HepG2 (cell line): ENCODE measurements around the gene CRIP1. TPM values are rescaled to one million over a fixed set of nuclear protein-coding genes. Genes with fewer than 3 reads are reported as not detected.
A peak's percentile ranks its signal among the peaks of the same experiment; 100 is the strongest.

ENCODE experiments used
- ATAC-seq: fragments of 200-7000 bp; cut with Tn5 transposase; 3 replicates; pipeline ENCODE4 v1.9.1; 2020; ENCODE audit warnings: mild to moderate bottlenecking, moderate library complexity
- BruUV-seq: library from RNA; stranded (reverse); fragments of 400-500 nt; replicated peaks from 2 replicates; lab custom pipeline; 2021; lab: Mats Ljungman, UMichigan
- CTCF ChIA-PET: fragments of 300-600 bp; formaldehyde crosslinking; extraction: SDS; loops from one replicate; lab custom pipeline; 2021; ENCODE audit warnings: low total read pairs, inconsistent platforms, low intra/inter-chr PET ratio; lab: Yijun Ruan, JAX
- POLR2A ChIA-PET: fragments of 350-600 bp; sonication (Branson Sonifier 250); formaldehyde crosslinking; loops from one replicate; lab custom pipeline; 2020; ENCODE audit warnings: antibody characterized with exemption, inconsistent platforms; lab: Yijun Ruan, JAX
- DNase-seq: peaks from one replicate; pipeline ENCODE4 v3.0.0-alpha.2; 2015; ENCODE audit warnings: low spot score
- FAIRE-seq: peaks from 3 replicates; lab custom pipeline; 2011; peaks lifted over from hg19 to GRCh38; lab: Jason Lieb, UNC
- H2AFZ ChIP-seq: one replicate; pipeline ENCODE4 v1.6.1; 2011; ENCODE audit warnings: low read length, inconsistent platforms
- H3K27ac ChIP-seq: fragments of 300-600 bp; 3 replicates; pipeline ENCODE4 v1.8.0; 2011; ENCODE audit warnings: mixed run types, mild to moderate bottlenecking, mixed read lengths, low read length, inconsistent platforms; ENCODE audit not compliant: insufficient read depth; ENCODE audit errors: extremely low read length
- H3K27me3 ChIP-seq, 2 experiments: fragments of 200-600 bp in 1 of 2; 2 replicates in 1 of 2; 3 replicates in 1 of 2; pipeline versions ENCODE4 v1.6.0 to v1.8.0; 2011; ENCODE audit warnings: low read length in 2 of 2, mild to moderate bottlenecking in 2 of 2, moderate library complexity in 2 of 2, inconsistent platforms in 1 of 2; ENCODE audit not compliant: insufficient read depth in 2 of 2, control insufficient read depth in 1 of 2
- H3K36me3 ChIP-seq, 2 experiments: fragments of 200-600 bp in 1 of 2; replicated peaks in 1 of 2; 2 replicates in 1 of 2; 3 replicates in 1 of 2; pipeline versions ENCODE4 v1.5.1 to v1.8.0; 2011; ENCODE audit warnings: low read length in 2 of 2, inconsistent platforms in 1 of 2; ENCODE audit not compliant: insufficient read depth in 2 of 2, control insufficient read depth in 1 of 2
- H3K4me1 ChIP-seq: 2 replicates; pipeline ENCODE4 v1.5.1; 2012; ENCODE audit warnings: low read length, inconsistent platforms; ENCODE audit not compliant: insufficient read depth
- H3K4me2 ChIP-seq: 2 replicates; pipeline ENCODE4 v1.6.0; 2011; ENCODE audit warnings: low read depth, low read length, inconsistent platforms
- H3K4me3 ChIP-seq, 3 experiments: fragments of 200-600 bp in 1 of 3; sonication (generic), shearing (Covaris generic) in 1 of 3; replicated peaks in 1 of 3; 2 replicates each; pipeline ENCODE4 v1.5.1; 2011 to 2016; ENCODE audit warnings: low read length in 3 of 3, inconsistent platforms in 2 of 3, low read depth in 2 of 3, mild to moderate bottlenecking in 2 of 3, control low read depth in 1 of 3, mixed read lengths in 1 of 3; ENCODE audit not compliant: insufficient read depth in 1 of 3
- H3K79me2 ChIP-seq: one replicate; pipeline ENCODE4 v1.6.1; 2011; ENCODE audit warnings: low read length, inconsistent platforms; ENCODE audit not compliant: insufficient read depth
- H3K9ac ChIP-seq: 2 replicates; pipeline ENCODE4 v1.6.0; 2011; ENCODE audit warnings: mild to moderate bottlenecking, low read depth, low read length, inconsistent platforms; ENCODE audit not compliant: insufficient read depth
- H3K9me3 ChIP-seq: 2 replicates; pipeline ENCODE4 v1.5.1; 2012; ENCODE audit warnings: mild to moderate bottlenecking, low read length
- H4K20me1 ChIP-seq: 2 replicates; pipeline ENCODE4 v1.6.0; 2011; ENCODE audit warnings: inconsistent platforms, mild to moderate bottlenecking, low read length, moderate library complexity; ENCODE audit not compliant: insufficient read depth
- ATF7-NPFF ChIP-seq: sonication (generic); formaldehyde crosslinking; IDR thresholded peaks from 2 replicates; pipeline ENCODE4 v1.8.1; 2023; ENCODE audit warnings: mild to moderate bottlenecking, low read depth, missing genetic modification reagents, moderate library complexity
- HOXD1 ChIP-seq: sonication (generic); formaldehyde crosslinking; IDR thresholded peaks from 2 replicates; pipeline ENCODE4 v1.5.0; 2020; ENCODE audit warnings: missing genetic modification reagents
- LCORL ChIP-seq, 2 experiments: fragments of 450-650 bp in 1 of 2; sonication (generic) in 1 of 2; formaldehyde crosslinking in 1 of 2; IDR thresholded peaks; 2 replicates each; pipeline versions ENCODE4 v1.5.0 to v1.6.1; 2017 to 2020; ENCODE audit warnings: antibody characterized with exemption in 1 of 2, missing genetic modification reagents in 1 of 2
- NPAS2 ChIP-seq: sonication (generic); formaldehyde crosslinking; IDR thresholded peaks from 2 replicates; pipeline ENCODE4 v1.8.0; 2022; ENCODE audit warnings: mild to moderate bottlenecking, missing genetic modification reagents, borderline replicate concordance
- RFX3 ChIP-seq: IDR thresholded peaks from 2 replicates; pipeline ENCODE4 v1.6.1; 2016; ENCODE audit warnings: missing biosample characterization, missing genetic modification reagents
- SAP130 ChIP-seq: IDR thresholded peaks from 2 replicates; pipeline ENCODE4 v1.6.1; 2016; ENCODE audit warnings: low read depth
- SRY ChIP-seq: sonication (generic); formaldehyde crosslinking; IDR thresholded peaks from 2 replicates; pipeline ENCODE4 v1.8.0; 2022; ENCODE audit warnings: mild to moderate bottlenecking, missing genetic modification reagents
- TAF1 ChIP-seq: sonication (generic); formaldehyde crosslinking; IDR thresholded peaks from 2 replicates; pipeline ENCODE4 v1.4.0; 2020; ENCODE audit warnings: missing genetic modification reagents
- ZC3H13 ChIP-seq: sonication (generic); formaldehyde crosslinking; IDR thresholded peaks from 2 replicates; pipeline ENCODE4 v1.8.1; 2023; ENCODE audit warnings: mild to moderate bottlenecking, missing genetic modification reagents, moderate library complexity
- ZFX ChIP-seq: sonication (generic); formaldehyde crosslinking; IDR thresholded peaks from 2 replicates; pipeline ENCODE4 v1.4.0; 2020; ENCODE audit warnings: mild to moderate bottlenecking, low read depth, missing genetic modification reagents, moderate library complexity
- ZFY ChIP-seq: sonication (generic); formaldehyde crosslinking; IDR thresholded peaks from 2 replicates; pipeline ENCODE4 v1.4.0; 2020; ENCODE audit warnings: missing genetic modification reagents
- ZNF234 ChIP-seq: sonication (generic); formaldehyde crosslinking; conservative IDR thresholded peaks from 2 replicates; pipeline ENCODE4 v1.5.1; 2020; ENCODE audit warnings: mild to moderate bottlenecking, missing genetic modification reagents
- WGBS: methylation state at CpG from one replicate; pipeline ENCODE4 v1.1.6; 2017; ENCODE audit warnings: low lambda C conversion rate; 5-methylcytosine and 5-hydroxymethylcytosine counted together
- in situ Hi-C: cut with HindIII; loops from 2 replicates; pipeline ENCODE4 v1.10.0; 2017; ENCODE audit warnings: low pct_unique_long_range_greater_than_20kb; ENCODE audit not compliant: extremely low pct_ligation_motif_present
- intact Hi-C: fragments of 100-400 bp; cut with micrococcal nuclease; formaldehyde crosslinking; loops from one replicate; pipeline ENCODE4 v1.10.0; 2022; ENCODE audit not compliant: unreplicated experiment
- polyA plus RNA-seq, 8 experiments: library from polyadenylated mRNA; depleted of rRNA in 3 of 8; stranded (reverse) in 7 of 8; unstranded in 1 of 8; fragments of >200 nt; fragmentation: Illumina TruSeq in 4 of 8; extraction: Trizol in 4 of 8; gene quantifications; 2 replicates each; pipeline versions ENCODE4 v1.2.1 to v1.2.3, GENCODE V29; 2011 to 2016; ENCODE audit warnings: low read depth in 4 of 8, missing spikeins in 1 of 8, mixed read lengths in 1 of 8; ENCODE audit not compliant: insufficient read depth in 1 of 8
- total RNA-seq, 5 experiments: library from RNA; depleted of rRNA; stranded (reverse); fragments of >200 nt; fragmentation: Illumina TruSeq; extraction: Trizol; gene quantifications; 2 replicates each; pipeline ENCODE4 v1.2.3, GENCODE V29; 2016; ENCODE audit warnings: low read depth in 1 of 5
- TF ChIP-seq, protein P1 (sequence below): sonication (generic); formaldehyde crosslinking; IDR thresholded peaks from 2 replicates; pipeline ENCODE4 v1.9.0; 2022; ENCODE audit warnings: low read depth, missing genetic modification reagents
- TF ChIP-seq, protein P2 (sequence below): sonication (generic); formaldehyde crosslinking; IDR thresholded peaks from 2 replicates; pipeline ENCODE4 v1.4.0; 2020; ENCODE audit warnings: mild to moderate bottlenecking, missing genetic modification reagents
- TF ChIP-seq, protein P3 (sequence below): sonication (generic); formaldehyde crosslinking; IDR thresholded peaks from 2 replicates; pipeline ENCODE4 v1.4.0; 2020; ENCODE audit warnings: mild to moderate bottlenecking, missing genetic modification reagents
- TF ChIP-seq, protein P4 (sequence below): sonication (generic); IDR thresholded peaks from 2 replicates; pipeline ENCODE4 v1.6.1; 2016; ENCODE audit warnings: low read depth, borderline replicate concordance
- TF ChIP-seq, protein P5 (sequence below): sonication (generic); formaldehyde crosslinking; IDR thresholded peaks from 2 replicates; pipeline ENCODE4 v1.8.1; 2023; ENCODE audit warnings: mild to moderate bottlenecking, moderate library complexity, missing genetic modification reagents

The CRIP1 gene
- total and polyA plus RNA-seq, 2 of the 13 experiments (the other 11 are each of a cell fraction or from before 2014, with no cell fraction given): 53.9 to 59.5 TPM

DNA sequence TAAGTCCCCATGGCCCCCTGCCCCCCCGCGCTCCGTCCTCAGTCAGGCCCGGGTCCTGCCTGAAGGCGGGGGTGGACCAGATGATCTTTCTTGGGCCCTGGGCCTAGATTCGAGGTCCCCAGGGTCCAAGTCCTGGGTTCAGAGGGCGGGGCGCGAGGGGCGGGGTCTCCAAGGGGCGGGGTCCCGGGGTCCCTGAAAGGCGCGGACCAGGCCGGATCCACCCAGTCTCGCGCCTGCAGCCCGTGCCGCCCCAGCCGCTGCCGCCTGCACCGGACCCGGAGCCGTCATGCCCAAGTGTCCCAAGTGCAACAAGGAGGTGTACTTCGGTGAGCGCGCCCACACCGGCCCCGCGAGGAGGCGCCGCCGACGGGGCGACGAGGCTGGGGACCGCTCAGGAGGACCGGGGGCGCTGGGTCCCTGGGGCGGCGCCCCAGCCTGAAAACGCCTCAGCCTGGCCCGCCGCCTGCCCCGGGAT is 325 bp downstream of the CRIP1 start:
- Histone ChIP-seq H3K4me3 (peak overlapping the region; percentile 57 to 76 (median 68); a peak in 5 of 6 replicates), H3K79me2 (no peaks in the 10 kb centered on the region), H3K36me3 (no peaks in the 10 kb centered on the region), H3K4me2 (peak overlapping the region; percentile 98), H2AFZ (no peak overlapping the region), H3K27me3 (peaks cover 2 to 32% of the 10 kb centered on the region in 2 experiments; a peak in 4 of 5 replicates), H3K9me3 (no peaks in the 10 kb centered on the region), H3K4me1 (peaks cover 71% of the 10 kb centered on the region), H3K27ac (peak overlapping the region; percentile 39), H4K20me1 (no peaks in the 10 kb centered on the region), H3K9ac (peak overlapping the region; percentile 75)
- FAIRE-seq (no peak), DNase-seq (no peak), ATAC-seq (no peak)
- intact Hi-C loops: loop anchor here (5.0 kb wide), 1 partner anchor 75 kb away; no protein-coding TSS in a partner anchor
- no TSS peak for BruUV-seq
- POLR2A ChIA-PET: interaction anchor here (1.1 kb wide), 1 partner anchor 10 kb away, joined by 3 read pairs; no protein-coding TSS in a partner anchor
- no CpG with 5 or more reads among the region's 45 CpGs for WGBS
- in situ Hi-C loops: loop anchor here (5.0 kb wide), 2 partner anchors 40 to 110 kb away; partner anchors contain the start of gene TMEM121
- CTCF ChIA-PET: interaction anchor here (1.6 kb wide), 1 partner anchor 117 kb away, joined by 6 read pairs; no protein-coding TSS in a partner anchor
- TF ChIP-seq RFX3 (CRISPR knock-in tag) (no peak), SRY (CRISPR knock-in tag) (0 out of 2 replicates have a peak, but pooled peaks have one; percentile 45), LCORL (IDR thresholded peaks at IDR 0.05) (no peak), LCORL (CRISPR knock-in tag; IDR thresholded peaks at IDR 0.05) (peak; percentile 38; the same call in 1 of the 2 replicates), NPAS2 (CRISPR knock-in tag) (no peak), ZFX (CRISPR knock-in tag) (peak; percentile 75), ATF7-NPFF (CRISPR knock-in tag) (peak; percentile 18; the same call in 1 of the 2 replicates), SAP130 (CRISPR knock-in tag) (peak; percentile 32; the same call in 1 of the 2 replicates), HOXD1 (no peak), ZC3H13 (CRISPR knock-in tag) (0 out of 2 replicates have a peak, but pooled peaks have one; percentile 22), TAF1 (CRISPR knock-in tag) (peak; percentile 52; the same call in 1 of the 2 replicates), ZFY (CRISPR knock-in tag) (peak; percentile 77), ZNF234 (CRISPR knock-in tag) (0 out of 2 replicates have a peak, but pooled peaks have one; percentile 74)
- TF ChIP-seq, protein P1, sequence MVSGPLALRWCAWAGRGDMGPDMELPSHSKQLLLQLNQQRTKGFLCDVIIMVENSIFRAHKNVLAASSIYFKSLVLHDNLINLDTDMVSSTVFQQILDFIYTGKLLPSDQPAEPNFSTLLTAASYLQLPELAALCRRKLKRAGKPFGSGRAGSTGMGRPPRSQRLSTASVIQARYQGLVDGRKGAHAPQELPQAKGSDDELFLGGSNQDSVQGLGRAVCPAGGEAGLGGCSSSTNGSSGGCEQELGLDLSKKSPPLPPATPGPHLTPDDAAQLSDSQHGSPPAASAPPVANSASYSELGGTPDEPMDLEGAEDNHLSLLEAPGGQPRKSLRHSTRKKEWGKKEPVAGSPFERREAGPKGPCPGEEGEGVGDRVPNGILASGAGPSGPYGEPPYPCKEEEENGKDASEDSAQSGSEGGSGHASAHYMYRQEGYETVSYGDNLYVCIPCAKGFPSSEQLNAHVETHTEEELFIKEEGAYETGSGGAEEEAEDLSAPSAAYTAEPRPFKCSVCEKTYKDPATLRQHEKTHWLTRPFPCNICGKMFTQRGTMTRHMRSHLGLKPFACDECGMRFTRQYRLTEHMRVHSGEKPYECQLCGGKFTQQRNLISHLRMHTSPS (CRISPR knock-in tag): peak; percentile 17; the same call in 1 of the 2 replicates
- TF ChIP-seq, protein P2, sequence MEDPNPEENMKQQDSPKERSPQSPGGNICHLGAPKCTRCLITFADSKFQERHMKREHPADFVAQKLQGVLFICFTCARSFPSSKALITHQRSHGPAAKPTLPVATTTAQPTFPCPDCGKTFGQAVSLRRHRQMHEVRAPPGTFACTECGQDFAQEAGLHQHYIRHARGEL (CRISPR knock-in tag): no peak
- TF ChIP-seq, protein P3, sequence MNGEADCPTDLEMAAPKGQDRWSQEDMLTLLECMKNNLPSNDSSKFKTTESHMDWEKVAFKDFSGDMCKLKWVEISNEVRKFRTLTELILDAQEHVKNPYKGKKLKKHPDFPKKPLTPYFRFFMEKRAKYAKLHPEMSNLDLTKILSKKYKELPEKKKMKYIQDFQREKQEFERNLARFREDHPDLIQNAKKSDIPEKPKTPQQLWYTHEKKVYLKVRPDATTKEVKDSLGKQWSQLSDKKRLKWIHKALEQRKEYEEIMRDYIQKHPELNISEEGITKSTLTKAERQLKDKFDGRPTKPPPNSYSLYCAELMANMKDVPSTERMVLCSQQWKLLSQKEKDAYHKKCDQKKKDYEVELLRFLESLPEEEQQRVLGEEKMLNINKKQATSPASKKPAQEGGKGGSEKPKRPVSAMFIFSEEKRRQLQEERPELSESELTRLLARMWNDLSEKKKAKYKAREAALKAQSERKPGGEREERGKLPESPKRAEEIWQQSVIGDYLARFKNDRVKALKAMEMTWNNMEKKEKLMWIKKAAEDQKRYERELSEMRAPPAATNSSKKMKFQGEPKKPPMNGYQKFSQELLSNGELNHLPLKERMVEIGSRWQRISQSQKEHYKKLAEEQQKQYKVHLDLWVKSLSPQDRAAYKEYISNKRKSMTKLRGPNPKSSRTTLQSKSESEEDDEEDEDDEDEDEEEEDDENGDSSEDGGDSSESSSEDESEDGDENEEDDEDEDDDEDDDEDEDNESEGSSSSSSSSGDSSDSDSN (CRISPR knock-in tag): peak; percentile 36; the same call in 1 of the 2 replicates
- TF ChIP-seq, protein P4, sequence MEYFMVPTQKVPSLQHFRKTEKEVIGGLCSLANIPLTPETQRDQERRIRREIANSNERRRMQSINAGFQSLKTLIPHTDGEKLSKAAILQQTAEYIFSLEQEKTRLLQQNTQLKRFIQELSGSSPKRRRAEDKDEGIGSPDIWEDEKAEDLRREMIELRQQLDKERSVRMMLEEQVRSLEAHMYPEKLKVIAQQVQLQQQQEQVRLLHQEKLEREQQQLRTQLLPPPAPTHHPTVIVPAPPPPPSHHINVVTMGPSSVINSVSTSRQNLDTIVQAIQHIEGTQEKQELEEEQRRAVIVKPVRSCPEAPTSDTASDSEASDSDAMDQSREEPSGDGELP: no peak; the same call in 1 of the 2 replicates
- TF ChIP-seq, protein P5, sequence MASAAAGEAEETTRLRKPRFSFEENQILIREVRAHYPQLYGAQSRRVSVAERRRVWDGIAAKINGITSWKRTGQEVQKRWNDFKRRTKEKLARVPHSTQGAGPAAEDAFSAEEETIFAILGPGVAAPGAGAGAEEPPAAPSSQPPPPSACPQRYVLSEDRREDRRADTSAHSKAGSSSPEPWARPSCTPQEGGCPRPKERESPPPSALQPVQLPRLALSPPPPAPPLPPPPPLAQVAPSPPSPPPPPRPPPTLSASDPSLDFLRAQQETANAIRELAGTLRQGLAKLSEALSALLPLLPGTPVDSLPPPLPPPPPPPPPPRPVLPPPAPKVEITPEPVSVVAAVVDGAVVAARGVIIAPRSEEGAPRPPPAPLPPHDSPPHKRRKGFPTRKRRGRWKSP (CRISPR knock-in tag): peak; percentile 27; the same call in 1 of the 2 replicates
